CD8-positive, alpha-beta memory T cell (primary cell): ENCODE measurements around the gene GSTT2B. TPM values are rescaled to one million over a fixed set of nuclear protein-coding genes. Genes with fewer than 3 reads are reported as not detected.
"Not testable (repeated sequence)": the region's sequence is repeated elsewhere in the genome, so short reads cannot be mapped to it uniquely, and the experiment has no call there.

Experiments used
- CTCF ChIA-PET: fragments of 350-600 bp; sonication (Branson Sonifier 250); formaldehyde crosslinking; loops from one replicate; lab custom pipeline; 2021; ENCODE audit warnings: antibody characterized with exemption; lab: Charles Lee
- POLR2A ChIA-PET: fragments of 350-600 bp; sonication (Branson Sonifier 250); formaldehyde crosslinking; loops from one replicate; lab custom pipeline; 2021; ENCODE audit warnings: antibody characterized with exemption; lab: Charles Lee
- DNase-seq, 5 donors: peaks; one replicate each; pipeline versions ENCODE4 v3.0.0 to v3.0.0-alpha.2; 2020 to 2022; ENCODE audit warnings: mixed read lengths in 1 of 5
- H3K27ac ChIP-seq: one replicate; pipeline ENCODE4 v1.7.0; 2013; ENCODE audit warnings: low read depth, mild to moderate bottlenecking, low read length, moderate library complexity
- H3K27me3 ChIP-seq: 2 replicates; pipeline ENCODE4 v1.7.0; 2013; ENCODE audit warnings: low read length, mild to moderate bottlenecking; ENCODE audit not compliant: insufficient read depth, poor library complexity, severe bottlenecking
- H3K36me3 ChIP-seq: 2 replicates; pipeline ENCODE4 v1.7.0; 2013; ENCODE audit warnings: mild to moderate bottlenecking, low read length, moderate library complexity; ENCODE audit not compliant: insufficient read depth
- H3K4me1 ChIP-seq: 2 replicates; pipeline ENCODE4 v1.7.0; 2013; ENCODE audit warnings: mild to moderate bottlenecking, low read length, moderate library complexity; ENCODE audit not compliant: insufficient read depth
- H3K4me3 ChIP-seq: 2 replicates; pipeline ENCODE4 v1.7.0; 2013; ENCODE audit warnings: mild to moderate bottlenecking, low read length
- H3K9me3 ChIP-seq: 2 replicates; pipeline ENCODE4 v1.7.0; 2013; ENCODE audit warnings: mild to moderate bottlenecking, low read length
- H3K27ac Mint-ChIP-seq, 8 donors: one replicate each; pipeline ENCODE4 v1.8.0; 2020 to 2021; ENCODE audit warnings: mixed read lengths in 8 of 8, mild to moderate bottlenecking in 6 of 8, inconsistent platforms in 3 of 8, moderate library complexity in 3 of 8
- H3K27me3 Mint-ChIP-seq, 2 donors: one replicate each; pipeline ENCODE4 v1.8.0; 2020 to 2021; ENCODE audit warnings: mixed read lengths in 2 of 2, mild to moderate bottlenecking in 1 of 2, moderate library complexity in 1 of 2
- H3K36me3 Mint-ChIP-seq, 3 donors: one replicate each; pipeline ENCODE4 v1.8.0; 2020 to 2021; ENCODE audit warnings: mixed read lengths in 3 of 3, inconsistent platforms in 1 of 3, mild to moderate bottlenecking in 1 of 3
- H3K4me1 Mint-ChIP-seq, 3 donors: one replicate each; pipeline ENCODE4 v1.8.0; 2020 to 2021; ENCODE audit warnings: mixed read lengths in 3 of 3, inconsistent platforms in 1 of 3, mild to moderate bottlenecking in 1 of 3
- H3K4me3 Mint-ChIP-seq, 7 donors: one replicate each; pipeline ENCODE4 v1.8.0; 2020 to 2021; ENCODE audit warnings: mixed read lengths in 7 of 7, mild to moderate bottlenecking in 6 of 7, moderate library complexity in 4 of 7, inconsistent platforms in 2 of 7
- H3K9me3 Mint-ChIP-seq, 5 donors: one replicate each; pipeline ENCODE4 v1.8.0; 2020 to 2022; ENCODE audit warnings: mixed read lengths in 5 of 5, mild to moderate bottlenecking in 3 of 5, moderate library complexity in 2 of 5, inconsistent platforms in 1 of 5
- polyA plus RNA-seq: library from polyadenylated mRNA; unstranded; fragments of 300-500 nt; fragmentation: Illumina TruSeq; gene quantifications from one replicate; pipeline ENCODE4 v1.2.3, GENCODE V29; 2021
- total RNA-seq, 2 experiments: library from RNA; stranded (reverse); gene quantifications; one replicate each; pipeline ENCODE4 v1.2.3, GENCODE V29; 2021

The GSTT2B gene
- total and polyA plus RNA-seq, 3 experiments from 2014 or later = not detected

DNA sequence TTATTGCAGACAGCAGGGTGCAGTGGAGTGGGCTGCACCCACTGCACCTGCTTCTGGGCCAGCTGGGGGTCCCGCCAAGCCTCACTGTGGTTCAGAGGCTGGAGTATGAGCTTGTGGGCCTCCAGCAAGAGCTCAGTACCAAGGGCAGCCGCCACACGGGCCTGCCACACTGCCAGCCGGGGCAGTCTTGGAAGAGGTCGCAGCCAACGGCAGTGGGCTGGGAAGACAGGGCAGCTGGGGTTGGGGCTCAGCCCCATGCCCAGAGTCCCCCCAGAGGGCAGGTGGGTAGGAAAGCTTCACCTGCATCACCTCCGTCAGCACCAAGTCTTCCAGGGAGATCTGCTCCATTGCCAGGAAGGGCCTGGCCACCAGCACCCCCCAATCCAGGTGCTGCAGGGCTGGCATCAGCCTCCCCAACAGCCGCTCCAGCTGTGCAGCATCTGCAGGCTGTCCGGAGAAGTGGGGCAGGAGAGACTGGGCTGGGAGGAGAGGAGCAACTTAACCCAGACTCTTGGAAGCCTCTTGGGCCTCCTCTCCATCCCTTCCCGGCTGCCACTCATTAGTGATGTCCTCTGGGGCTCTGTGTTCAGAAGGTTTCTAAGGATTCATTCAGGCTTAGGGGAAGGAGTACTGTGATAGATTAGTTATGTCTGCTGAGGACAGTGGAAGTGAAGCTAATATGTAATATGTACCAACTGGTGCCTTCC is 45.4 kb upstream of the GSTT2B start:
- no peak for DNase-seq
- Mint-ChIP-seq H3K4me1 (peaks cover 7 to 13% (median 12%) of the 10 kb centered on the region in 3 donors), H3K27ac (no peak overlapping the region), H3K4me3 (peak overlapping the region in 1 of 7 donors; percentile 5), H3K36me3 (peaks cover 0 to 6% (median 0%) of the 10 kb centered on the region in 3 donors), H3K9me3 (peaks cover 0 to 3% (median 0%) of the 10 kb centered on the region in 5 donors), H3K27me3 (peaks cover 7 to 18% of the 10 kb centered on the region in 2 donors)
- H3K27me3 ChIP-seq = no peaks in the 10 kb centered on the region
- no peaks in the 10 kb centered on the region for H3K9me3 ChIP-seq
- H3K27ac ChIP-seq = no peak overlapping the region
- ChIA-PET CTCF (no interaction called here), POLR2A (interaction anchor here (0.5 kb wide), 1 partner anchor 288 kb away, joined by 4 read pairs; no protein-coding TSS in a partner anchor)
- no peaks in the 10 kb centered on the region for H3K36me3 ChIP-seq
- H3K4me1 ChIP-seq = peaks cover 5% of the 10 kb centered on the region
- no peak overlapping the region for H3K4me3 ChIP-seq

GRCh38 chr22:24005201-24005600 is 44.2 kb upstream of the GSTT2B start, which contains the start of gene GSTT4:
Gene GSTT4, minus strand, starts transcription at chr22:24005453. Its CDS starts 97 bp downstream, at chr22:24005356.
- H3K4me3 Mint-ChIP-seq = peak within 1 kb of the TSS in 1 of 7 donors; percentile 48
- no peak for DNase-seq
- Histone ChIP-seq H3K4me3 (no peak within 1 kb of the TSS), H3K27me3 (no peaks in the 10 kb centered on the region), H3K27ac (no peak within 1 kb of the TSS), H3K36me3 (no peaks in the 10 kb centered on the region), H3K9me3 (no peaks in the 10 kb centered on the region), H3K4me1 (peaks cover 2% of the 10 kb centered on the region)
- peaks cover 2% of the 10 kb centered on the region in 3 donors for H3K4me1 Mint-ChIP-seq
- peaks cover 4 to 20% of the 10 kb centered on the region in 2 donors for H3K27me3 Mint-ChIP-seq
- H3K9me3 Mint-ChIP-seq = no peaks in the 10 kb centered on the region
- H3K36me3 Mint-ChIP-seq = no peaks in the 10 kb centered on the region
- POLR2A ChIA-PET = no interaction called here
- H3K27ac Mint-ChIP-seq = peak within 1 kb of the TSS in 2 of 8 donors; percentile 23 to 32
- CTCF ChIA-PET = no interaction called here

DNA sequence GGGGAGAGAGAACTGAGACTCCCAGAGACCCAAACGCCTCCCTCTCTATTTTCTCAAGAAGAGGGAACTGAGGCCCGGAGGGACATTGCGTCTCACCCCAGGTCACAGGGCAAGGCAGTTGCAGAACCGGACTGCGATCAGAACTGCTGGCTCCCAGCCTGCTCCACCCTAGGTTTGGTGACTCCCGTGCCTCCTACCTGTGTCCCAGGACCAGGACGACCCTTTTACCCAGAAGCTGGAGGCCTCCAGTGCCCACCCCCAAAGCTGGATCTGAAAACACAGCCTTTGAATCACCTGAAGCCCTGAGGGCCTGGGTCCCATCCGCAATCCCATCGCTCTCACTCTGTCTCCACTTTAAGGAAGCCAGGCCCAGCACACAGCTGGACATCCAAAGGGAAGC is 42.9 kb upstream of the GSTT2B start:
- ChIA-PET CTCF (no interaction called here), POLR2A (no interaction called here)
- H3K36me3 Mint-ChIP-seq = no peaks in the 10 kb centered on the region
- H3K4me3 Mint-ChIP-seq = no peak overlapping the region
- H3K4me3 ChIP-seq = no peak overlapping the region
- H3K36me3 ChIP-seq = no peaks in the 10 kb centered on the region
- H3K4me1 ChIP-seq = no peaks in the 10 kb centered on the region
- H3K9me3 Mint-ChIP-seq = no peaks in the 10 kb centered on the region
- H3K27me3 ChIP-seq = no peaks in the 10 kb centered on the region
- no peaks in the 10 kb centered on the region for H3K4me1 Mint-ChIP-seq
- no peaks in the 10 kb centered on the region for H3K9me3 ChIP-seq
- H3K27me3 Mint-ChIP-seq = peaks cover 4 to 24% of the 10 kb centered on the region in 2 donors
- H3K27ac Mint-ChIP-seq = no peak overlapping the region
- H3K27ac ChIP-seq = no peak overlapping the region
- no peak for DNase-seq

DNA sequence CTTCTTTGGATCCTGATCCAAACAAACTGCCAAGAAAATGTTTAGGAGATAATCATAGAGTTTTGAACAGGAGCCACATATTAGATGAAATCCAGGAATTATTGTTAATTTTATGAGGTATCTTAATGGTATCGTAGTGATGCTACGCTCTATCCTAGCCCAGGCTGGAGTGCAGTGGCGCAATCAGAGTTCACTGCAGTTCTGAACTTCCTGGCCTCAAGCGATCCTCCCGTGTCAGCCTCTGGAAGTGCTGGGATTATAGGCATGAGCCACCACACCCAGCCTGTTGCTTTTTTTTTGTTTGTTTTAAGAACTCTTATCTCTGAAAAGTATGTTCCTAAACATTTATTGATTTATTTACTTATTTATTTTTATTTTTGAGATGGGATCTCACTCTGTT is 41.9 kb upstream of the GSTT2B start:
- Mint-ChIP-seq H3K27me3 (peaks cover 4 to 24% of the 10 kb centered on the region in 2 donors), H3K9me3 (no peaks in the 10 kb centered on the region), H3K4me3 (no peak overlapping the region), H3K4me1 (peaks cover 0 to 1% (median 0%) of the 10 kb centered on the region in 3 donors), H3K27ac (no peak overlapping the region), H3K36me3 (no peaks in the 10 kb centered on the region)
- no peaks in the 10 kb centered on the region for H3K27me3 ChIP-seq
- H3K4me1 ChIP-seq = no peaks in the 10 kb centered on the region
- H3K4me3 ChIP-seq = no peak overlapping the region
- no peak for DNase-seq
- ChIA-PET POLR2A (no interaction called here), CTCF (no interaction called here)
- H3K36me3 ChIP-seq = no peaks in the 10 kb centered on the region
- H3K9me3 ChIP-seq = no peaks in the 10 kb centered on the region
- no peak overlapping the region for H3K27ac ChIP-seq

- DNase-seq = no peak
- Histone ChIP-seq H3K36me3 (no peaks in the 10 kb centered on the region), H3K9me3 (no peaks in the 10 kb centered on the region), H3K27me3 (no peaks in the 10 kb centered on the region), H3K4me3 (no peak overlapping the region), H3K27ac (no peak overlapping the region), H3K4me1 (no peaks in the 10 kb centered on the region)
- no peak overlapping the region for H3K4me3 Mint-ChIP-seq
- H3K9me3 Mint-ChIP-seq = no peaks in the 10 kb centered on the region
- H3K27me3 Mint-ChIP-seq = peaks cover 4 to 24% of the 10 kb centered on the region in 2 donors
- ChIA-PET CTCF (no interaction called here), POLR2A (no interaction called here)
- H3K27ac Mint-ChIP-seq = no peak overlapping the region
- peaks cover 0 to 5% (median 0%) of the 10 kb centered on the region in 3 donors for H3K4me1 Mint-ChIP-seq
- H3K36me3 Mint-ChIP-seq = no peaks in the 10 kb centered on the region
Measured at GRCh38 chr22:24002272-24002671, 41.3 kb upstream of the GSTT2B start.

GRCh38 chr22:24001314-24001713 is 40.3 kb upstream of the GSTT2B start:
- H3K4me3 ChIP-seq = no peak overlapping the region
- no peak overlapping the region for H3K27ac ChIP-seq
- no peak for DNase-seq
- no peaks in the 10 kb centered on the region for H3K27me3 ChIP-seq
- no peaks in the 10 kb centered on the region for H3K9me3 ChIP-seq
- no peaks in the 10 kb centered on the region for H3K36me3 Mint-ChIP-seq
- H3K9me3 Mint-ChIP-seq = no peaks in the 10 kb centered on the region
- H3K4me1 Mint-ChIP-seq = peaks cover 0 to 5% (median 0%) of the 10 kb centered on the region in 3 donors
- H3K36me3 ChIP-seq = no peaks in the 10 kb centered on the region
- ChIA-PET CTCF (no interaction called here), POLR2A (no interaction called here)
- H3K27ac Mint-ChIP-seq = peak overlapping the region in 1 of 8 donors; percentile 18
- H3K4me1 ChIP-seq = no peaks in the 10 kb centered on the region
- no peak overlapping the region for H3K4me3 Mint-ChIP-seq
- peaks cover 4 to 24% of the 10 kb centered on the region in 2 donors for H3K27me3 Mint-ChIP-seq

- H3K27ac Mint-ChIP-seq = peak overlapping the region in 1 of 8 donors; percentile 12
- H3K9me3 Mint-ChIP-seq, H3K36me3 Mint-ChIP-seq, DNase-seq, H3K4me1 ChIP-seq, H3K4me3 ChIP-seq, CTCF ChIA-PET, POLR2A ChIA-PET, H3K9me3 ChIP-seq, H3K4me1 Mint-ChIP-seq, H3K4me3 Mint-ChIP-seq, H3K27ac ChIP-seq, H3K27me3 ChIP-seq, H3K36me3 ChIP-seq: not testable (repeated sequence)
- peaks cover 4 to 24% of the 10 kb centered on the region in 2 donors for H3K27me3 Mint-ChIP-seq
Measured at GRCh38 chr22:23999779-24000178, 38.8 kb upstream of the GSTT2B start.

- Histone ChIP-seq H3K27me3 (no peaks in the 10 kb centered on the region), H3K9me3 (no peaks in the 10 kb centered on the region), H3K27ac (no peak overlapping the region), H3K4me1 (no peaks in the 10 kb centered on the region), H3K4me3 (no peak overlapping the region), H3K36me3 (no peaks in the 10 kb centered on the region)
- CTCF ChIA-PET = no interaction called here
- no peak for DNase-seq
- H3K4me1 Mint-ChIP-seq = peaks cover 0 to 5% (median 0%) of the 10 kb centered on the region in 3 donors
- no peak overlapping the region for H3K4me3 Mint-ChIP-seq
- no peak overlapping the region for H3K27ac Mint-ChIP-seq
- no peaks in the 10 kb centered on the region for H3K9me3 Mint-ChIP-seq
- no peaks in the 10 kb centered on the region for H3K36me3 Mint-ChIP-seq
- peaks cover 4 to 12% of the 10 kb centered on the region in 2 donors for H3K27me3 Mint-ChIP-seq
- POLR2A ChIA-PET = no interaction called here
Measured at GRCh38 chr22:23997092-23997491, 36.1 kb upstream of the GSTT2B start.
